Measurements from ENCODE around the gene SLC6A18.
"Not testable (repeated sequence)": the region's sequence is repeated elsewhere in the genome, so short reads cannot be mapped to it uniquely, and the experiment has no call there.

SLC6A18 gene

DNA sequence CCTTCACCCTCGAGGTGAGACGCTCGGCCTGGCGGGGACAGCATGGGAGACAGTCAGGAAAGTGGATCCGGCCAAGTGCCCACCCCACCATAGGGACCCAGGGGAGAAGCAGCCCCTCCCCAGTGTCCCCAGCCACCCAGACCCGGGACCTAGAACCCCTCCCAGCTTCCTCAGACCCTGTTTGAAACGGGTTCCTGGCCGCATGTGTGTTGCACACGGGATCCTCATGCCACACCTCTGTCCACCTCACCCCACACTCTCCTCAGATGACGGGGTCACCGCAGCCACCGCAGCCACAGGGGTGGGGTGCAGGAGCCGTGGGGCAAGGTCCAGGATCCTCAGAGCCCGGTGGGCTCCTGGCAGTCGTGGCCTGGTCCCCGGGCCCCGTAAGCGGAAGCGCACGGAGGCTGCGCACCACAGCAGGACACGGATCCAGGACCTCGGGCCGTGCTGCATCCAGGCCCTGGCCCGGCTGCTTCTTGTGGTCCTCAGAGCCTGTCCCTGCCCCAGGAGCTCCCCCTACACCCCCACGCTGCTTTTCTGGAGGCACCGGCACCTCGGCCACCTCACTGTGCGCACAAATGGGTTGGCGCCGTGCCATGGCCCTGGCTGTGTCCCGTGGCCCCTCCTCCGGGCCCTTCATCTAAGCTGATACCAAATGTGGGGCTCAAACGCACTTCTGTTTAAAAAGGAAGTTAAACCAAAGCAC is 54.4 kb downstream of the SLC6A18 start:
- no peak for DNase-seq

DNA sequence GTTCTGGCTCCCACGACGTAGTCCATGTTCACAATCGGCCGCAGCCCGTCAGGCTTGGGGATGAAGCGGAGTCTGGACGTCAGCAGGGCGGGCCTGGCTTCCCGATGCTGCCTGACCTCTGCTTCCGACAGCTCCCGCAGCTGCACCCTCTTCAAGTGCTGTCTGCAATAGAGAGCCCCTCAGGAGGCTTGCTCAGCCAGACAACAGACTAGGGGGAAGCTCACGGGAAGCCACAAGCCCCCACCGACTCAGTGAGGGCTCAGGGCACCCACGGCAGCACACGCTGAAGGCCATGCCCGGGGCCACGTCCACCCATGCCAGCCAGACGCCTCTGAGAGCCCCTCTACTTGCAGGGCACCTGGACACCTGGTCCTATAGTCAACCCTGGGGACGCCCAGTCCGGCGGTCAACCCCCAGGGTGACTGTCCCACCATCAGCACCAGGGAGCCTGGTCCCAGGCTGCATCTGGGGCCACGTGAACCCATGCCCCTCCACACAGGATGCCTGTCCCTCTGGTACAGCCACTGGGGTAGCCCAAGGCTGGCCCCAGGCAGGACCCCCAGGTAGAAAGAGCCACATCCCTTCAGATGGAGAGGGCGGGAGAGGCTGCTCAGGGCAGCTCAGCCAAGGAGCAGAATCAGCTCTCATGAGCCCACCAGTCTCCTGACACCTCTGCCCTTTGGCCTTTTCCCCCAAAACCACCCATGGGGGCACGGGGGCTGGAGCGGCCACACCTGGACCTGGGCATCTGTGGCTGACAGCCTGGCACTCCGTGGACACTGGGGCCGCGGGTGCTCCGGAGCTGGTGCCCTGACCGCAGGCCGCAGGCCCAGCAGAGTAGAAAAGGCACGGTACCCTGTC is 55.2 kb downstream of the SLC6A18 start:
- no peak for DNase-seq

DNA sequence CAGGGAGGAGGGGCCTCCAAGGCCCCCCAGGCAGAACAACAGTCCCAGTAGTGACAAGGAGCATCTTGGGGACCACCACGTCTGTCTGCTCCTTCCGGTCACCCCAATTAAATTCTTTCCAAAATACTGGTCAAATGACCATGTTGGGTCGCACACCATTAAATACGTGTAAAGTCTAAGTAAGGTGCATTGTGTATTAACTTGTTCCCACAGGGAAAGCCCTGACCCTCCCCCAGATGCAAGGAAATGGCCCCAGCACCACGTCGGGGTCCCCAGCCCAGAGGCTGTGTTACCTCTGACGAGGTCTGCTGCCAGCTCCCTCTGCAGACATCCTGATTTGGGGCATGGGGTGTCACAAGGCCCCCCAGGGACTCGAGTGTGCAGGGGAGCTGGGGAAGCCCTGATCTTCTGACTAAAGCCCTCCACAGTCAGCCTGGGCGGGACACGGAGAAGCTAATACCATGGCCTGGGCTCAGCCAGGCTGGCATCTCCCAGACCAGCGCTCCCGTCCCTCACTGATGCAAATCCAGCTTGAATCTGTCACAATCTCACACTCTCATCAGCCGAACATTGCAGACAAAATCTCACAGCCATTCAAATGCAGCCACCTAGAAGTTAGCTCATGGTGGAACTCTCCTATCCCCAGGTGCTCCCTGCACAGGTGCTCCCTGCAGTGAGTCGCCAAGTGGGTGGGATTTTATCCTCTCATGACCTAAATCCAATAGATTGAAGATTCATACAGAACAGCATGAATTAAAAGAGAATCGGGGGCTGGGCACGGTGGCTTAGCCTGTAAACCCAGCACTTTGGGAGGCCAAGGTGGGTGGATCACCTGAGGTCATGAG is 56.1 kb downstream of the SLC6A18 start:
- no peak for DNase-seq

GRCh38 chr5:1282131-1282992 is 57.2 kb downstream of the SLC6A18 start:
- DNase-seq = no peak

DNA sequence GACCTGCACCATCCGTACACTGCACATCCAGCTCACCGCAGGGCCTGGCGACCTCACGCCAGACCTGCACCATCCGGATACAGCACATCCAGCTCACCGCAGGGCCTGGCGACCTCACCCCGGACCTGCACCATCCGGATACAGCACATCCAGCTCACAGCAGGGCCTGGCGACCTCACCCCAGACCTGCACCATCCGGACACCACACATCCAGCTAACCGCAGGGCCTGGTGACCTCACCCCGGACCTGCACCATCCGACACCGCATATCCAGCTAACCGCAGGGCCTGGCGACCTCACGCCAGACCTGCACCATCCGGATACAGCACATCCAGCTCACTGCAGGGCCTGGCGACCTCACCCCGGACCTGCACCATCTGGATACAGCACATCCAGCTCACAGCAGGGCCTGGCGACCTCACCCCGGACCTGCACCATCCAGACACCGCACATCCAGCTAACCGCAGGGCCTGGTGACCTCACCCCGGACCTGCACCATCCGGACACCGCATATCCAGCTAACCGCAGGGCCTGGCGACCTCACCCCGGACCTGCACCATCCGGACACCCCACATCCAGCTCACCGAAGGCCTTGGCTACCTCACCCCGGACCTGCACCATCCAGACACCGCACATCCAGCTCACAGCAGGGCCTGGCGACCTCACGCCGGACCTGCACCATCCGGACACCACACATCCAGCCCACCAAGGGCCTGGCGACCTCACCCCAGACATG is 58.0 kb downstream of the SLC6A18 start:
- not testable (repeated sequence) for DNase-seq

DNA sequence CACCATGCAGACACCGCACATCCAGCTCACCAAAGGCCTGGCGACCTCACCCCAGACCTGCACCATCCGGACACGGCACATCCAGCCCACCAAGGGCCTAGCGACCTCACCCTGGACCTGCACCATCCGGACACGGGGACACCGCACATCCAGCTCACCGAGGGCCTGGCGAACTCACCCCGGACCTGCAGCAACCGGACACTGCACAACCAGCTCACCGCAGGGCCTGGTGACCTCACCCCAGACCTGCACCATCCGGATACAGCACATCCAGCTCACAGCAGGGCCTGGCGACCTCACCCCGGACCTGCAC is 58.5 kb downstream of the SLC6A18 start:
- not testable (repeated sequence) for DNase-seq

DNA sequence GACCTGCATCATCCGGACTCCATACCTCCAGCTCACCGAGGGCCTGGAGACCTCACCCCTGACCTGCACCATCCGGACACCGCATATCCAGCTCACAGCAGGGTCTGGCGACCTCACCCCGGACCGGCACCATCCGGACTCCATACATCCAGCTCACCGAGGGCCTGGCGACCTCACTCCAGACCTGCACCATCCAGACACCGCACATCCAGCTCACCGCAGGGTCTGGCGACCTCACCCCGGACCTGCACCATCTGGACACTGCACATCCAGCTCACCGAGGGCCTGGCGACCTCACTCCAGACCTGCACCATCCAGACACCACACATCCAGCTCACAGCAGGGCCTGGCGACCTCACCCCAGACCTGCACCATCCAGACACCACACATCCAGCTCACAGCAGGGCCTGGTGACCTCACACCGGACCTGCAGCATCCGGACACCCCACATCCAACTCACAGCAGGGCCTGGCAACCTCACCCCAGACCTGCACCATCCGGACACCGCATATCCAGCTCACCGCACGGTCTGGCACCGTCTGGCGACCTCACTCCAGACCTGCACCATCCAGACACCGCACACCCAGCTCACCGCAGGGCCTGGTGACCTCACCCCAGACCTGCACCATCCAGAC is 59.3 kb downstream of the SLC6A18 start:
- not testable (repeated sequence) for DNase-seq

DNA sequence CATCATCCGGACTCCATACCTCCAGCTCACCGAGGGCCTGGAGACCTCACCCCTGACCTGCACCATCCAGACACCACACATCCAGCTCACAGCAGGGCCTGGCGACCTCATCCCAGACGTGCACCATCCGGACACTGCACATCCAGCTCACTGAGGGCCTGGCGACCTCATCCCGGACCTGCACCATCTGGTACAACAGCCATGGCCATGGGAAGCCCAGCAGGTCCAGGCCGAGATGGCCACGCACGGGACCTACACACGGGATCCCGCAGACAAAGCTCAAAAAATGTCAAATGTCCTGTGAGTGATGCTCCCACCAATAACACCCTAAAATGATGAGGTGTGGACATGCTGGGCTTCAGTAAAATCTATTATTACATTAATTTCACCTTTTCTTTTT is 60.0 kb downstream of the SLC6A18 start:
- DNase-seq = no peak

DNA sequence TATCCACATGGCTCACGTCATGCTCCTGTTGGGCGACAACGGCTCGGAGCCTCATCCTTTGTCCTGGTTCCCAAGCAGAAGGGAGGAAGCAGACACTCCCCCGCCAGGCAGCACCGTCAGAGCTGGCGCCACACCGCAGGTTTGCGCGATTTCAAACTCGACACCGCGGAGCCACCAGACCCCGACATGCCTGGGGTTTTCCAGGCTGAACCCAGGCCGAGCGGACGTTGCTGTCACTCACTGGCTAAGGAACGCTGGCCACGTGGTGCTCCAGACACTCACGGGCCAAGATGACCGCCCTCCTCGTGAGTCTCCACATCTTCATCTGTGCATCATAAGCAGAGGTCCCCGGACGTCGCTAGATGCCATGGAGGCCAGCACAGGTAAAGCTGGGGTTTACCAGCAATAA is 60.7 kb downstream of the SLC6A18 start:
- no peak for DNase-seq

- no peak for DNase-seq
Observed at GRCh38 chr5:1288439-1289335, 63.5 kb downstream of the SLC6A18 start.

DNA sequence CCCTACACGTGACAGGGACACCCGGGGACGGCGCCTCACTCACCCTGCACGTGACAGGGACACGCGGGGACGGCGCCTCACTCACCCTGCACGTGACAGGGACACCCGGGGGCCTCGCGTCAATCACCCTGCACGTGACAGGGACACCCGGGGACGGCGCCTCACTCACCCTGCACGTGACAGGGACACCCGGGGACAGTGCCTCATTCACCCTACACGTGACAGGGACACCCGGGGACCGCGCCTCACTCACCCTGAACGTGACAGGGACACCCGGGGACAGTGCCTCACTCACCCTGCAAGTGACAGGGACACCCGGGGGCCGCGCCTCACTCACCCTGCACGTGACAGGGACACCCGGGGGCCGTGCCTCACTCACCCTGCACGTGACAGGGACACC is 64.4 kb downstream of the SLC6A18 start:
- not testable (repeated sequence) for DNase-seq

- DNase-seq = not testable (repeated sequence)
Observed at GRCh38 chr5:1290956-1291355, 65.8 kb downstream of the SLC6A18 start.

- DNase-seq = no peak
Observed at GRCh38 chr5:1291611-1292080, 66.5 kb downstream of the SLC6A18 start.

DNA sequence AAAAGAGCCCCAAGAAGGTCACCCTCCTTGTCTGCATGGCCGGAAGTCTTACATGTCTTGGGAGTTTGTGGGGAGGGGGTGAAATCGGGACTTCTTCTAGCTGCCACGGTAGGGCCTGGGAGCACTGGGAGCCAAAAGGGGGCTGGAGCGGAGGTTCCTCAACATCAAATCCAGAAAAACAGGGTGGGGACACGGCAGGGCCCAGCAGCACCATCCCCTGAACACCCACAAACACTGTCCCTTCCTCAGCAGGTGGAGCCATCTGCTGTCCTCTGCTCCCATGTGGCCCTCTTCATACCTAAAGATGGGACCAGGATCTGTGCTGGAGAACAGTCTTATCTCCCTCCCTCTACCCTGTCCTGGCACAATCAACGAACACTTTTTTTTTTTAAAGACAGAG is 67.0 kb downstream of the SLC6A18 start:
- no peak for DNase-seq

DNA sequence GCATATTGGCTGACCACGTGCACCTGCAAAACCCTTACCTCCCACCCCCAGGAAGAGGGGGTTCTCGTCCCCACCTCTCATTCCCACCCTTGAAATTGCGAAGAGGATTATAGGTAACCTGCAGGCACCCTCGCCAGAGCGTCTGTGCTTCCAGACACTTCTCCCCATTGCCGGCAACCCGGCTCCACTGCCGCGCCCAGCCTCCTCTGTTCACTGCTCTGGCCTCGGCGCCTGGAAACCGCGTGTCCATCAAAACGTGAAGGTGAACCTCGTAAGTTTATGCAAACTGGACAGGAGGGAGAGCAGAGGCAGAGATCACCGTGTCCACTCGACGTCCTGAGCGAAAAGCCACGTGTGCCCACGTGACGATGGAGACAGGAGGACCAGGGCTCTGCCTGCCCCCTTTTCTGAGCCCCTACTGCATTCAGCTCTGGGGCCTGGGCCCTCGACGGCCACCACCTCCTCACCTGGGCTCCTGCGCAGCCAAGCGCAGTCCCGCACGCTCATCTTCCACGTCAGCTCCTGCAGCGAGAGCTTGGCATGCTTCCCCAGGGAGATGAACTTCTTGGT is 67.8 kb downstream of the SLC6A18 start:
- DNase-seq = no peak

GRCh38 chr5:1293416-1294205 is 68.4 kb downstream of the SLC6A18 start:
- DNase-seq = no peak

DNA sequence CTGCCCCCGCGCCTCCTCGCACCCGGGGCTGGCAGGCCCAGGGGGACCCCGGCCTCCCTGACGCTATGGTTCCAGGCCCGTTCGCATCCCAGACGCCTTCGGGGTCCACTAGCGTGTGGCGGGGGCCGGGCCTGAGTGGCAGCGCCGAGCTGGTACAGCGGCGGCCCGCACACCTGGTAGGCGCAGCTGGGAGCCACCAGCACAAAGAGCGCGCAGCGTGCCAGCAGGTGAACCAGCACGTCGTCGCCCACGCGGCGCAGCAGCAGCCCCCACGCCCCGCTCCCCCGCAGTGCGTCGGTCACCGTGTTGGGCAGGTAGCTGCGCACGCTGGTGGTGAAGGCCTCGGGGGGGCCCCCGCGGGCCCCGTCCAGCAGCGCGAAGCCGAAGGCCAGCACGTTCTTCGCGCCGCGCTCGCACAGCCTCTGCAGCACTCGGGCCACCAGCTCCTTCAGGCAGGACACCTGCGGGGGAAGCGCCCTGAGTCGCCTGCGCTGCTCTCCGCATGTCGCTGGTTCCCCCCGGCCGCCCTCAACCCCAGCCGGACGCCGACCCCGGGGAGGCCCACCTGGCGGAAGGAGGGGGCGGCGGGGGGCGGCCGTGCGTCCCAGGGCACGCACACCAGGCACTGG is 69.1 kb downstream of the SLC6A18 start:
- DNase-seq = no peak

All from inflammatory macrophage treated with lipopolysaccharide for 4 hours (primary cell).